ENCODE results near the gene CHST8. TPM values are rescaled to one million over a fixed set of nuclear protein-coding genes. Genes with fewer than 3 reads are reported as not detected.

CHST8 gene
- total and polyA plus RNA-seq, 2 of the 13 experiments (the other 11 are each of a cell fraction or from before 2014, with no cell fraction given), result not detected

DNA sequence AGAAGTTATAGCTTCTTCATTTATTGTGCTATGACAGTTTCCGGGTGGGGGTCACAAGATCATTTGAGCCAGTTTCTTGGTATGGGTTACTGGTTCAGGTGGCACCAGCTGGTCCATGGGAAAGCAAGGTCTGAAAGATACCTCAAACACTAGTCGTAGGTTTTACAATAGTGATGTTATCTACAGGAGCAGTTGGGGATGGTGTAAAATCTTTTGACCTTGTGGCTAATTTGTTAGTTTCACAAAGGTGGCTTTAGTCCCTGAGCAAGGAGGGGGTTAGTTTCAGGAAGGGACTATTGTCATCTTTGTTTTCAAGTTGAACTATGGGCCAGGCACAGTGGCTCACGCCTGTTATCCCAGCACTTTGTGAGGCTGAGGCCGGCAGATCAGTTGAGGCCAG lies 24.6 kb downstream of the CHST8 start (continued):
- TF ChIP-seq, protein P1, sequence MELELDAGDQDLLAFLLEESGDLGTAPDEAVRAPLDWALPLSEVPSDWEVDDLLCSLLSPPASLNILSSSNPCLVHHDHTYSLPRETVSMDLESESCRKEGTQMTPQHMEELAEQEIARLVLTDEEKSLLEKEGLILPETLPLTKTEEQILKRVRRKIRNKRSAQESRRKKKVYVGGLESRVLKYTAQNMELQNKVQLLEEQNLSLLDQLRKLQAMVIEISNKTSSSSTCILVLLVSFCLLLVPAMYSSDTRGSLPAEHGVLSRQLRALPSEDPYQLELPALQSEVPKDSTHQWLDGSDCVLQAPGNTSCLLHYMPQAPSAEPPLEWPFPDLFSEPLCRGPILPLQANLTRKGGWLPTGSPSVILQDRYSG (CRISPR knock-in tag; IDR thresholded peaks at IDR 0.05), result no peak
- TF ChIP-seq KLF13 (CRISPR knock-in tag; IDR thresholded peaks at IDR 0.05) (no peak), ZNF547 (CRISPR knock-in tag; IDR thresholded peaks at IDR 0.05) (no peak), GATAD1 (CRISPR knock-in tag; IDR thresholded peaks at IDR 0.05) (no peak), TBP (CRISPR knock-in tag; IDR thresholded peaks at IDR 0.05) (no peak), GPN1 (CRISPR knock-in tag; IDR thresholded peaks at IDR 0.05; ENCODE audit: borderline replicate concordance) (no peak), TMF1 (CRISPR knock-in tag; IDR thresholded peaks at IDR 0.05; ENCODE audit: low read depth) (no peak), ZNF329 (CRISPR knock-in tag; IDR thresholded peaks at IDR 0.05; ENCODE audit: low read depth) (no peak), TCF7 (IDR thresholded peaks at IDR 0.05; ENCODE audit: low read depth) (no peak), CENPT (CRISPR knock-in tag; IDR thresholded peaks at IDR 0.05; ENCODE audit: low read depth) (no peak), ZNF891 (CRISPR knock-in tag; IDR thresholded peaks at IDR 0.05) (no peak)
- TF ChIP-seq, protein P2, sequence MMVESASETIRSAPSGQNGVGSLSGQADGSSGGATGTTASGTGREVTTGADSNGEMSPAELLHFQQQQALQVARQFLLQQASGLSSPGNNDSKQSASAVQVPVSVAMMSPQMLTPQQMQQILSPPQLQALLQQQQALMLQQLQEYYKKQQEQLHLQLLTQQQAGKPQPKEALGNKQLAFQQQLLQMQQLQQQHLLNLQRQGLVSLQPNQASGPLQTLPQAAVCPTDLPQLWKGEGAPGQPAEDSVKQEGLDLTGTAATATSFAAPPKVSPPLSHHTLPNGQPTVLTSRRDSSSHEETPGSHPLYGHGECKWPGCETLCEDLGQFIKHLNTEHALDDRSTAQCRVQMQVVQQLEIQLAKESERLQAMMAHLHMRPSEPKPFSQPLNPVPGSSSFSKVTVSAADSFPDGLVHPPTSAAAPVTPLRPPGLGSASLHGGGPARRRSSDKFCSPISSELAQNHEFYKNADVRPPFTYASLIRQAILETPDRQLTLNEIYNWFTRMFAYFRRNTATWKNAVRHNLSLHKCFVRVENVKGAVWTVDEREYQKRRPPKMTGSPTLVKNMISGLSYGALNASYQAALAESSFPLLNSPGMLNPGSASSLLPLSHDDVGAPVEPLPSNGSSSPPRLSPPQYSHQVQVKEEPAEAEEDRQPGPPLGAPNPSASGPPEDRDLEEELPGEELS (CRISPR knock-in tag; IDR thresholded peaks at IDR 0.05), result no peak
- TF ChIP-seq, protein P3, sequence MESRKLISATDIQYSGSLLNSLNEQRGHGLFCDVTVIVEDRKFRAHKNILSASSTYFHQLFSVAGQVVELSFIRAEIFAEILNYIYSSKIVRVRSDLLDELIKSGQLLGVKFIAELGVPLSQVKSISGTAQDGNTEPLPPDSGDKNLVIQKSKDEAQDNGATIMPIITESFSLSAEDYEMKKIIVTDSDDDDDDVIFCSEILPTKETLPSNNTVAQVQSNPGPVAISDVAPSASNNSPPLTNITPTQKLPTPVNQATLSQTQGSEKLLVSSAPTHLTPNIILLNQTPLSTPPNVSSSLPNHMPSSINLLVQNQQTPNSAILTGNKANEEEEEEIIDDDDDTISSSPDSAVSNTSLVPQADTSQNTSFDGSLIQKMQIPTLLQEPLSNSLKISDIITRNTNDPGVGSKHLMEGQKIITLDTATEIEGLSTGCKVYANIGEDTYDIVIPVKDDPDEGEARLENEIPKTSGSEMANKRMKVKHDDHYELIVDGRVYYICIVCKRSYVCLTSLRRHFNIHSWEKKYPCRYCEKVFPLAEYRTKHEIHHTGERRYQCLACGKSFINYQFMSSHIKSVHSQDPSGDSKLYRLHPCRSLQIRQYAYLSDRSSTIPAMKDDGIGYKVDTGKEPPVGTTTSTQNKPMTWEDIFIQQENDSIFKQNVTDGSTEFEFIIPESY (CRISPR knock-in tag; IDR thresholded peaks at IDR 0.05), result no peak

Data from HepG2 (cell line).